ENCODE data around the gene GADD45GIP1. TPM values are rescaled to one million over a fixed set of nuclear protein-coding genes. Genes with fewer than 3 reads are reported as not detected.

GADD45GIP1 gene
- polyA plus RNA-seq, 1 of the 3 experiments (the other 2 are of a cell fraction) = 91.8 TPM

DNA sequence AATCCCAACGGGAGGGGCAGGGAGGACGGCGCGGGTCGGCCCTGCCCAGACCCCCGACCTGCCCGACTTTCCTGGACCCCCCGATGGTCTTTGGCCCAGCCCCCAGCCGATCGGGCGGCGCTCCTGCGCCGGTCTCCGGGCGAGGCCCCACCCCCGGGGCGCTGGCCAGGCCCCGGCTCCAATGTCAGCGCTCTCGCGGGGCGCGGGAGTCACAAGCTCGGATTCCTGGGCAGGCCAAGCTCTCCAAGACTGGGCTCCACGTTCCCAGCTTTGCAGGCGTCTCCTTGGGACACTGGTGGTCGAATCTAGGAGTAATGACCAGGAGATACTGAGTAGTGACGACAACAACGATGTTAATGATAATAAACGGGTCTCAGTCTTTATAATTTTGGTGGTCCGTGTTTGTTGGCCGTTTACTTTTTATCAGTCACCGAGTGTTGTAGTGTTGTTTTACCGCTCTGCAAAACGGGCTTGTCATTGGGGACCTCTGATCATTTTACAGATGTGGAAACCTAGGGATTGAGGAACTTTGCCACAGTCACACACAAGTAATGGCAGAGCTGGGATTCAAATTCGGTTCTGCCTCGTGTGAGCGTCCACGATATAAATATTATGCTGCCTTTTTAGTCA lies 10.8 kb downstream of the GADD45GIP1 start:
- Histone ChIP-seq H3K36me3 (replicated peaks in 1 of 2; ENCODE audit: control insufficient read depth in 1 of 2, insufficient read depth in 2 of 2, low read length in 1 of 2) (peaks cover 46 to 62% of the 10 kb centered on the region in 2 experiments), H3F3A (replicated peaks; ENCODE audit: insufficient read depth) (peaks cover 53% of the 10 kb centered on the region), H3K27me3 (ENCODE audit: insufficient read depth) (no peaks in the 10 kb centered on the region), H3K9me3 (no peaks in the 10 kb centered on the region), H3K79me2 (ENCODE audit: insufficient read depth) (peaks cover 64% of the 10 kb centered on the region), H3K27ac (ENCODE audit: low read depth in 2 of 2, low read length in 1 of 2) (peak overlapping the region; percentile 87 to 92), H3K4me3 (ENCODE audit: low read depth in 2 of 2, low read length in 1 of 2) (peak overlapping the region; percentile 66 to 73), H2AFZ (ENCODE audit: low read depth) (no peak overlapping the region), H3K9me2 (no peaks in the 10 kb centered on the region), H3K9ac (peak overlapping the region; percentile 90), H3K4me1 (ENCODE audit: control insufficient read depth in 1 of 2, insufficient read depth in 2 of 2, low read depth in 1 of 2, low read length in 1 of 2) (peaks cover 0 to 19% of the 10 kb centered on the region in 2 experiments; a peak in 2 of 4 replicates), H3K4me2 (peak overlapping the region; percentile 89), H4K20me1 (ENCODE audit: insufficient read depth) (peaks cover 10% of the 10 kb centered on the region)
- POLR2A ChIA-PET = interaction anchor here (0.6 to 1.5 kb wide), 8 partner anchors 8 to 223 kb away, joined by 3 to 13 read pairs (median 4); partner anchors contain the start of genes CALR, FARSA and GCDH
- WGBS (ENCODE audit: low lambda C conversion rate) = 1% methylated on average over 15 of the region's 40 CpGs
- CTCF ChIA-PET = interaction anchor here (0.9 kb wide), 1 partner anchor 19 kb away, joined by 6 read pairs; no protein-coding TSS in a partner anchor
- DNase-seq = peak; percentile 85
- TF ChIP-seq TAF1 (IDR thresholded peaks at IDR 0.05; ENCODE audit: borderline replicate concordance, low read depth, low read length) (peak; percentile 26; the same call in 1 of the 2 replicates), MAX (IDR thresholded peaks at IDR 0.05; ENCODE audit: low read depth) (0 out of 2 replicates have a peak, but pooled peaks have one; percentile 14), GATA2 (CRISPR knock-in tag; IDR thresholded peaks at IDR 0.05) (no peak), RCOR1 (IDR thresholded peaks at IDR 0.05; ENCODE audit: low read length) (no peak), CTCF (IDR thresholded peaks at IDR 0.05) (no peak), EP300 (IDR thresholded peaks at IDR 0.05; ENCODE audit: borderline replicate concordance in 1 of 2, low read depth in 1 of 2, low read length in 1 of 2) (no peak), EZH2phosphoT487 (IDR thresholded peaks at IDR 0.05; ENCODE audit: borderline replicate concordance, low read depth) (no peak), TEAD4 (IDR thresholded peaks at IDR 0.05; ENCODE audit: borderline replicate concordance, insufficient read depth) (no peak), ELF1 (IDR thresholded peaks at IDR 0.05) (no peak), CHD2 (IDR thresholded peaks at IDR 0.05; ENCODE audit: low read length, partially characterized antibody) (peak; percentile 96), JUND (IDR thresholded peaks at IDR 0.05) (no peak), MXI1 (IDR thresholded peaks at IDR 0.05; ENCODE audit: low read depth, low read length) (0 out of 2 replicates have a peak, but pooled peaks have one; percentile 23), NRF1 (IDR thresholded peaks at IDR 0.05; ENCODE audit: low read depth, low read length) (no peak), SIN3A (IDR thresholded peaks at IDR 0.05; ENCODE audit: borderline replicate concordance, low read depth, low read length) (peak; percentile 81; the same call in 1 of the 2 replicates), RXRA (IDR thresholded peaks at IDR 0.05; ENCODE audit: borderline replicate concordance, low read depth) (no peak), MEF2A (IDR thresholded peaks at IDR 0.05; ENCODE audit: borderline replicate concordance, low read depth) (no peak), TCF12 (IDR thresholded peaks at IDR 0.05) (no peak)
- TF ChIP-seq, protein P1, sequence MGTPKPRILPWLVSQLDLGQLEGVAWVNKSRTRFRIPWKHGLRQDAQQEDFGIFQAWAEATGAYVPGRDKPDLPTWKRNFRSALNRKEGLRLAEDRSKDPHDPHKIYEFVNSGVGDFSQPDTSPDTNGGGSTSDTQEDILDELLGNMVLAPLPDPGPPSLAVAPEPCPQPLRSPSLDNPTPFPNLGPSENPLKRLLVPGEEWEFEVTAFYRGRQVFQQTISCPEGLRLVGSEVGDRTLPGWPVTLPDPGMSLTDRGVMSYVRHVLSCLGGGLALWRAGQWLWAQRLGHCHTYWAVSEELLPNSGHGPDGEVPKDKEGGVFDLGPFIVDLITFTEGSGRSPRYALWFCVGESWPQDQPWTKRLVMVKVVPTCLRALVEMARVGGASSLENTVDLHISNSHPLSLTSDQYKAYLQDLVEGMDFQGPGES (IDR thresholded peaks at IDR 0.05; ENCODE audit: low read depth, low read length) = no peak
- TF ChIP-seq, protein P2, sequence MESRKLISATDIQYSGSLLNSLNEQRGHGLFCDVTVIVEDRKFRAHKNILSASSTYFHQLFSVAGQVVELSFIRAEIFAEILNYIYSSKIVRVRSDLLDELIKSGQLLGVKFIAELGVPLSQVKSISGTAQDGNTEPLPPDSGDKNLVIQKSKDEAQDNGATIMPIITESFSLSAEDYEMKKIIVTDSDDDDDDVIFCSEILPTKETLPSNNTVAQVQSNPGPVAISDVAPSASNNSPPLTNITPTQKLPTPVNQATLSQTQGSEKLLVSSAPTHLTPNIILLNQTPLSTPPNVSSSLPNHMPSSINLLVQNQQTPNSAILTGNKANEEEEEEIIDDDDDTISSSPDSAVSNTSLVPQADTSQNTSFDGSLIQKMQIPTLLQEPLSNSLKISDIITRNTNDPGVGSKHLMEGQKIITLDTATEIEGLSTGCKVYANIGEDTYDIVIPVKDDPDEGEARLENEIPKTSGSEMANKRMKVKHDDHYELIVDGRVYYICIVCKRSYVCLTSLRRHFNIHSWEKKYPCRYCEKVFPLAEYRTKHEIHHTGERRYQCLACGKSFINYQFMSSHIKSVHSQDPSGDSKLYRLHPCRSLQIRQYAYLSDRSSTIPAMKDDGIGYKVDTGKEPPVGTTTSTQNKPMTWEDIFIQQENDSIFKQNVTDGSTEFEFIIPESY (IDR thresholded peaks at IDR 0.05; ENCODE audit: borderline replicate concordance, low read depth) = peak; percentile 77; the same call in 1 of the 2 replicates
- TF ChIP-seq, protein P3, sequence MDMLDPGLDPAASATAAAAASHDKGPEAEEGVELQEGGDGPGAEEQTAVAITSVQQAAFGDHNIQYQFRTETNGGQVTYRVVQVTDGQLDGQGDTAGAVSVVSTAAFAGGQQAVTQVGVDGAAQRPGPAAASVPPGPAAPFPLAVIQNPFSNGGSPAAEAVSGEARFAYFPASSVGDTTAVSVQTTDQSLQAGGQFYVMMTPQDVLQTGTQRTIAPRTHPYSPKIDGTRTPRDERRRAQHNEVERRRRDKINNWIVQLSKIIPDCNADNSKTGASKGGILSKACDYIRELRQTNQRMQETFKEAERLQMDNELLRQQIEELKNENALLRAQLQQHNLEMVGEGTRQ (IDR thresholded peaks at IDR 0.05; ENCODE audit: borderline replicate concordance, low read depth, low read length) = no peak
- TF ChIP-seq, protein P4, sequence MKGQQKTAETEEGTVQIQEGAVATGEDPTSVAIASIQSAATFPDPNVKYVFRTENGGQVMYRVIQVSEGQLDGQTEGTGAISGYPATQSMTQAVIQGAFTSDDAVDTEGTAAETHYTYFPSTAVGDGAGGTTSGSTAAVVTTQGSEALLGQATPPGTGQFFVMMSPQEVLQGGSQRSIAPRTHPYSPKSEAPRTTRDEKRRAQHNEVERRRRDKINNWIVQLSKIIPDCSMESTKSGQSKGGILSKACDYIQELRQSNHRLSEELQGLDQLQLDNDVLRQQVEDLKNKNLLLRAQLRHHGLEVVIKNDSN (IDR thresholded peaks at IDR 0.05; ENCODE audit: borderline replicate concordance, low read depth) = no peak
